RWPE1 (cell line): ENCODE results near the gene CTDSPL.
"Not testable (repeated sequence)": the region's sequence is repeated elsewhere in the genome, so short reads cannot be mapped to it uniquely, and the experiment has no call there.

Experiments used
- CTCF ChIA-PET: fragments of 350-600 bp; sonication (Branson Sonifier 250); formaldehyde crosslinking; extraction: SDS; loops from one replicate; lab custom pipeline; 2021; lab: Yijun Ruan, JAX
- POLR2A ChIA-PET: fragments of 400-600 bp; formaldehyde crosslinking; extraction: SDS; loops from one replicate; lab custom pipeline; 2020; ENCODE audit warnings: antibody characterized with exemption; ENCODE audit not compliant: low non-redundant PET; lab: Yijun Ruan, JAX
- DNase-seq: peaks from one replicate; pipeline ENCODE4 v3.0.0; 2012; ENCODE audit warnings: low spot score
- H3K27ac ChIP-seq: fragments of 450-650 bp; 2 replicates; pipeline ENCODE4 v1.5.1; 2017
- CTCF ChIP-seq: fragments of 450-650 bp; conservative IDR thresholded peaks from 2 replicates; pipeline ENCODE4 v1.5.1; 2017; ENCODE audit warnings: low read depth, mild to moderate bottlenecking

The CTDSPL gene

DNA sequence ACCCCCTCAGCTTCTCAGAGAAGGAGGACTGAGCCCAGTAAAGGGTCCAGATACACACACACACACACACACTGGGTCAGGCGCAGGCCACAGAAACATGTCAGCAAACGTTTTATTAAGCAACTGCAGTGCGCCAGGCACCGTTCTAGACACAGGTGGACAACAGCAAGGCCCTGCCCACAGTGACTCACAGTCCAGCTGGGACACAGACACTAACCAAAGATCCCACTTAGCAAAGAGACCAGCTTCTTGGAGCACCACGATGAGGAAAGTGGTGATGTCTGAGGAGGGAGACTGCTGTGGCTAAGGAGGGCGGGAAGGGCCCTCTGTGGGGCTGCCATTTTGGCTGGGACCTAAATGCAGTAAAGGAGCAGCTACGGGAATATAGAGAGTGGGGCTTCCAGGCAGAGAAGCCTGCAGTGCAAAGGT is 126.1 kb downstream of the CTDSPL start:
- CTCF ChIA-PET: no interaction called here
- POLR2A ChIA-PET: no interaction called here
- peak overlapping the region; percentile 54 for H3K27ac ChIP-seq
- no peak for TF ChIP-seq CTCF
- DNase-seq: no peak

- CTCF ChIA-PET, DNase-seq, H3K27ac ChIP-seq, POLR2A ChIA-PET: not testable (repeated sequence)
These were observed 126.7 kb downstream of the CTDSPL start for GRCh38 chr3:37988376-37988775.

DNA sequence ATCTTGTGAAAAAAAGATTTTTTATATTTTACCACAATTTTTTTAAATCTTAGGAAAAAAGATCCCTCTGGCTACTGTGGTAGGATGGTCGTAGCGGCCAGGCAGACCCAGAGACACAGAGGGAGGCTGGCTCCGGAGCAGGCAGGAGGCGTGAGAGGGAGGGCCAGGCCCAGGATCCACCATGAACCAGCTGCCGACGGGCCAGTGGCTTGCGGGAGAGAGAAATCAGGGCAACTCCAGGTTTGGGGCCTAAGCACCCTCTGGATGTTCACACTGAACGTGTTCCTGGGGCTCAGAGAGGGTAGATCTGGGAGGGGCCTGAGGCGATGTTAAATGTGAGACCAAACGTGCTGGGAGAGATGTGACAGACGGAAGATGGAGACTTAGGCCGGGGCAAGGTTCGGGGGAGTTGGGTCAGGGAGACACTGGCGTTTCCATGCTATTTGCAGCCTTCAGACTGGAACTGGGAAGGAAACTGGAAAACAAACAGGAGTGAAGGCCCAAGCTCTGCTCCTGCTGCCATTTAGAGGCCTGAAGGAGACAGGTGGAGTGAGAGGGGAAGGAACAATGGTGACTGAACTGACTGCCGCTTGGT is 127.3 kb downstream of the CTDSPL start:
- DNase-seq: no peak
- ChIA-PET CTCF (no interaction called here), POLR2A (no interaction called here)
- no peak for TF ChIP-seq CTCF
- no peak overlapping the region for H3K27ac ChIP-seq

DNA sequence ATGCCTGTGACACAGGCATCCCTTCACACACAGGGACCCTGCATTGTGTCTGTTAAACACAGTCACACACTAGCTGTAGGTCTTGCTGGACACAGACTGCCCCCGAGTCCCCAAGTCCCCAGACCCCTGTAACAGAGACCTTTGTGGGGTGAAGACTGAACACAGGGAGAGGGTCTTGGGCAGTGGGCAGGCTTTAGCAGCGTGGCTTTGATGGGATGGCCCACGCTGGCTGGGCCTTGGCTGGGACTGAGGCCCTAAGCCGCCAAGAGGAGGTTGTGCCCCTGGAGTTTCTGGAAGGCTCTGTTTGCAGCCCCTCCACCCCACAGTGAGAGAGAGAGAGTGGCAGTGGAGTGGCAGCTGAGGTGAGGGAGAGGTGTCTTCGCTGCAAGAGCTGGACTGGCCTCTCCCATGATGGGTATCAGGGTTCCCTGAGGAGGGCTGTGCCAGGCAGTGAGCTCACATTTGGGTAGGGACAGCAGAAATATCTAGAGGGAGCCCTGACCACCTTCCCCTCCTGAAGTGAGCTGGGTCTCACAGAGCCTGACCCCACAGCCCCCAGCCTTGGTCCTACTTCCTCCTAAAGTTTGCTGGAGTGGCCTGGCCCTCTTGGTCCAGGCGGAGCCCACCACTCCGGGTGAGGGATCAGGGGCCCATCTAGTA is 128.3 kb downstream of the CTDSPL start:
- TF ChIP-seq CTCF: no peak
- DNase-seq: no peak
- ChIA-PET POLR2A (no interaction called here), CTCF (no interaction called here)
- no peak overlapping the region for H3K27ac ChIP-seq

DNA sequence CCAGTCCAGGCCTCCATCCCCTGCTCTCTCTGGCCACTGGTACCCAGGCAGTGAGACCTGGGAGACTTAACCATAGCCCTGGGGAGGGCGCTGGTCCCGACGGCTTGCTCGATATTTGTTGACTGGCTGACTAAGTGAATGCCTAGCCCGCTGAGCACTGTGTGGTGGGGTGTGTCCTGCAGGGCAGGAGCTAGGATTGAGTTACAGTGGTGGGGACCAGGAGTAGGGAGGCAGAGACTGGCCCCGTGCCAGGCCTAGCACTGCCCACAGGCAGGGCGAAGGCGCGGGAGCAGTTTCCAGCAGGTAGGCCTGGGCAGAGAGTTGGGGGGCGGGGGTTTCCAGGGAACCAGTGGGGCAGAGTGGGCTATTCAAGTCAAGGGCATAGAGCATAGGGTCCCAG is 128.8 kb downstream of the CTDSPL start, which contains the start of gene VILL:
Gene VILL, plus strand, starts transcription at position 260 of the 400 bp plus-strand sequence. CDS start 2,887 bp downstream, outside the sequence.
- ChIA-PET CTCF (no interaction called here), POLR2A (no interaction called here)
- H3K27ac ChIP-seq: no peak within 1 kb of the TSS
- no peak for TF ChIP-seq CTCF
- no peak for DNase-seq

GRCh38 chr3:37991109-37991508 is 129.4 kb downstream of the CTDSPL start:
- POLR2A ChIA-PET: no interaction called here
- TF ChIP-seq CTCF: no peak
- no peak for DNase-seq
- CTCF ChIA-PET: no interaction called here
- H3K27ac ChIP-seq: no peak overlapping the region

DNA sequence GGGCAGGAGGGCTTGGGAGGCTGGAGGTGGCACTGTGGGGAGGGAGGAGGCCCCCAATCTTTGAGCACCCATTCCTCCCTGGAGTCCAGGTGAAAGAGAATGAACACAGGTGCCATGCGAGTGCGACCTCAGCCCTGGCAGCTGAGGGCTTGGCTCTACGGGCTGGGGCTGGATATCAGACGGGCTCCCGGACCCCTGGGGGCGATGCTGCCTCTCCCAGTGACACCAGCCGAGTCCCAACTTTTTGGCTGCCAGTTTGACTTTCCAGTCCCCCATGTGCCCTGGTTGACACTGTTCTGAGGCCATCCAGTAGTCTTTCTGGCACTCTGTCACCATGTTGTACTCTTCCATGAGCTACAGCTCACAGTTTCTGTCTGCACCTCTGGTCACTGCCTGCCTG is 130.1 kb downstream of the CTDSPL start:
- H3K27ac ChIP-seq: no peak overlapping the region
- CTCF ChIA-PET: no interaction called here
- no peak for TF ChIP-seq CTCF
- POLR2A ChIA-PET: no interaction called here
- DNase-seq: no peak
